Measurements from ENCODE around the gene TGM4. TPM values are rescaled to one million over a fixed set of nuclear protein-coding genes. Genes with fewer than 3 reads are reported as not detected.
A peak's percentile ranks its signal among the peaks of the same experiment; 100 is the strongest.

The TGM4 gene
- total and polyA plus RNA-seq, 9 of the 15 experiments (the other 6 are each of a cell fraction or from before 2014, with no cell fraction given), result not detected

DNA sequence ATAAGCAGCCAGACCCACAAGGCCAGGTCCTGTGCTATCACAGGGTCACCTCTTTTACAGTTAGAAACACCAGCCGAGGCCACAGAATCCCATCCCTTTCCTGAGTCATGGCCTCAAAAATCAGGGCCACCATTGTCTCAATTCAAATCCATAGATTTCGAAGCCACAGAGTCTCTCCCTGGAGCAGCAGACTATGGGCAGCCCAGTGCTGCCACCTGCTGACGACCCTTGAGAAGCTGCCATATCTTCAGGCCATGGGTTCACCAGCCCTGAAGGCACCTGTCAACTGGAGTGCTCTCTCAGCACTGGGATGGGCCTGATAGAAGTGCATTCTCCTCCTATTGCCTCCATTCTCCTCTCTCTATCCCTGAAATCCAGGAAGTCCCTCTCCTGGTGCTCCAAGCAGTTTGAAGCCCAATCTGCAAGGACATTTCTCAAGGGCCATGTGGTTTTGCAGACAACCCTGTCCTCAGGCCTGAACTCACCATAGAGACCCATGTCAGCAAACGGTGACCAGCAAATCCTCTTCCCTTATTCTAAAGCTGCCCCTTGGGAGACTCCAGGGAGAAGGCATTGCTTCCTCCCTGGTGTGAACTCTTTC lies 39.6 kb downstream of the TGM4 start (continued):
- TF ChIP-seq RCOR1 (IDR thresholded peaks at IDR 0.05; ENCODE audit: borderline replicate concordance in 1 of 2, low read depth in 2 of 2, low read length in 2 of 2) (peak; percentile 58 to 84; a peak in 3 of 4 replicates), STAG1 (CRISPR knock-in tag; IDR thresholded peaks at IDR 0.05; ENCODE audit: borderline replicate concordance) (peak; percentile 69; the same call in 1 of the 2 replicates)

DNA sequence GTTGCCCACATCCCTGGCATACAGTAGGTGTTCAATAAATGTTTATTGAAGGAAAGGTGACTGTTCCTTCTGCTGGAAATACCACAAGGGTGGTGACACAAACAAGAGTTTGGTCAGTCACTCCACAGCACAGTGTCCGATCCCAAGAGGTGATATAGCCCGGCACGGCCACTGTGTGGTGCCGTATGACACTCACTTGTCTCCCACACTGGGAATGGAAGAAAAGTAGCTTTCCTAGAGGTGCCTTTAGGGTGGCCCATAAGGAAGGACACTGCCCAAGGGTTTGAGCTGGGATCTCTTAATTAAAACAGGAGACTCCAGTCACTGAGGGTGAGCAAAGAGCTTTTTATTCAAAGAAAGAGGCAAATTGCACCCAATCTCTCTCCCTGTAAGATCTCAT lies 40.5 kb downstream of the TGM4 start:
- H3K4me3 ChIP-seq, result no peak overlapping the region
- no peak overlapping the region for H2AFZ ChIP-seq (ENCODE audit: low read depth, low read length)
- no peaks in the 10 kb centered on the region for H4K20me1 ChIP-seq (replicated peaks; ENCODE audit: control insufficient read depth, insufficient read depth, low read length)
- H3K9me1 ChIP-seq (ENCODE audit: control insufficient read depth, insufficient read depth, low read length), result no peaks in the 10 kb centered on the region
- H3K9me3 ChIP-seq (replicated peaks; ENCODE audit: control insufficient read depth, insufficient read depth, low read depth, low read length), result no peaks in the 10 kb centered on the region
- no TSS peak for BruUV-seq (replicated peaks)
- WGBS (ENCODE audit: insufficient coverage, low coverage, missing lambda C conversion rate), result 9% methylated on average over 4 of the region's 4 CpGs
- peaks cover 0 to 3% of the 10 kb centered on the region in 2 experiments; a peak in 1 of 5 replicates for H3K27me3 ChIP-seq (ENCODE audit: control insufficient read depth in 2 of 2, insufficient read depth in 2 of 2, low read length in 2 of 2)
- no peak overlapping the region for H3K27ac ChIP-seq (ENCODE audit: extremely low read depth, low read depth, low read length)
- peak; percentile 95 for ATAC-seq
- FAIRE-seq, result peak; percentile 90
- no peak overlapping the region for H3K4me2 ChIP-seq (ENCODE audit: insufficient read depth, low read length)
- POLR2A ChIA-PET, result interaction anchor here (1.1 kb wide), 1 partner anchor 10 kb away, joined by 5 read pairs; no protein-coding TSS in a partner anchor
- in situ Hi-C loops (cut with MboI) (no loop called here), intact Hi-C loops (cut with micrococcal nuclease) (loop anchor here (1.0 to 5.0 kb wide), 4 partner anchors 73 to 592 kb away; no protein-coding TSS in a partner anchor)
- no peaks in the 10 kb centered on the region for H3K79me2 ChIP-seq (ENCODE audit: control insufficient read depth, insufficient read depth, low read length)
- H3K4me1 ChIP-seq (replicated peaks in 1 of 2; ENCODE audit: control insufficient read depth in 2 of 2, insufficient read depth in 2 of 2, low read length in 2 of 2), result no peaks in the 10 kb centered on the region
- peak; percentile 47 to 71 (median 60) for DNase-seq (ENCODE audit: extremely low read depth in 1 of 4, low spot score in 3 of 4)
- H3K9ac ChIP-seq (ENCODE audit: insufficient read depth in 1 of 2, low read depth in 2 of 2, low read length in 2 of 2), result no peak overlapping the region
- H3K36me3 ChIP-seq (ENCODE audit: control insufficient read depth, insufficient read depth, low read length), result no peaks in the 10 kb centered on the region
- CTCF ChIA-PET (ENCODE audit: low intra/inter-chr PET ratio), result interaction anchor here (0.8 to 2.2 kb wide), 2 partner anchors 382 to 592 kb away, joined by 4 to 7 read pairs; no protein-coding TSS in a partner anchor
- TF ChIP-seq STAG1 (CRISPR knock-in tag; IDR thresholded peaks at IDR 0.05; ENCODE audit: borderline replicate concordance) (peak; percentile 33; the same call in 1 of the 2 replicates), RAD21 (CRISPR knock-in tag; conservative IDR thresholded peaks at IDR 0.05 in 1 of 2, IDR thresholded peaks at IDR 0.05 in 1 of 2) (peak; percentile 12 to 74; a peak in 2 of 4 replicates), ZFX (CRISPR knock-in tag; IDR thresholded peaks at IDR 0.05) (no peak), GATAD2A (IDR thresholded peaks at IDR 0.05) (no peak), KDM4B (IDR thresholded peaks at IDR 0.05; ENCODE audit: borderline replicate concordance in 2 of 2, low read depth in 1 of 2) (no peak), SMC3 (conservative IDR thresholded peaks at IDR 0.05; ENCODE audit: insufficient read depth, low read depth, low read length) (0 out of 2 replicates have a peak, but pooled peaks have one; percentile 27), GTF2F1 (IDR thresholded peaks at IDR 0.05; ENCODE audit: low read depth, low read length) (no peak), RBM34 (IDR thresholded peaks at IDR 0.05; ENCODE audit: borderline replicate concordance, insufficient read depth, low read length) (no peak), MTF1 (CRISPR knock-in tag; IDR thresholded peaks at IDR 0.05; ENCODE audit: borderline replicate concordance) (no peak)
- TF ChIP-seq, protein P1, sequence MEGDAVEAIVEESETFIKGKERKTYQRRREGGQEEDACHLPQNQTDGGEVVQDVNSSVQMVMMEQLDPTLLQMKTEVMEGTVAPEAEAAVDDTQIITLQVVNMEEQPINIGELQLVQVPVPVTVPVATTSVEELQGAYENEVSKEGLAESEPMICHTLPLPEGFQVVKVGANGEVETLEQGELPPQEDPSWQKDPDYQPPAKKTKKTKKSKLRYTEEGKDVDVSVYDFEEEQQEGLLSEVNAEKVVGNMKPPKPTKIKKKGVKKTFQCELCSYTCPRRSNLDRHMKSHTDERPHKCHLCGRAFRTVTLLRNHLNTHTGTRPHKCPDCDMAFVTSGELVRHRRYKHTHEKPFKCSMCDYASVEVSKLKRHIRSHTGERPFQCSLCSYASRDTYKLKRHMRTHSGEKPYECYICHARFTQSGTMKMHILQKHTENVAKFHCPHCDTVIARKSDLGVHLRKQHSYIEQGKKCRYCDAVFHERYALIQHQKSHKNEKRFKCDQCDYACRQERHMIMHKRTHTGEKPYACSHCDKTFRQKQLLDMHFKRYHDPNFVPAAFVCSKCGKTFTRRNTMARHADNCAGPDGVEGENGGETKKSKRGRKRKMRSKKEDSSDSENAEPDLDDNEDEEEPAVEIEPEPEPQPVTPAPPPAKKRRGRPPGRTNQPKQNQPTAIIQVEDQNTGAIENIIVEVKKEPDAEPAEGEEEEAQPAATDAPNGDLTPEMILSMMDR (IDR thresholded peaks at IDR 0.05 in 2 of 3, conservative IDR thresholded peaks at IDR 0.05 in 1 of 3; ENCODE audit: insufficient read depth in 2 of 3, low read depth in 1 of 3, low read length in 3 of 3), result peak; percentile 67 to 75 (median 74)
